Naive thymus-derived CD4-positive, alpha-beta T cell (primary cell): ENCODE measurements around the gene SORCS2. TPM values are rescaled to one million over a fixed set of nuclear protein-coding genes. Genes with fewer than 3 reads are reported as not detected.

Experiments used
- ATAC-seq: fragments of 150-1000 bp; cut with Tn5 transposase; 2 replicates; pipeline ENCODE4 v1.10.0; 2021; ENCODE audit warnings: mild to moderate bottlenecking, moderate library complexity
- CTCF ChIA-PET: fragments of 350-600 bp; sonication (Branson Sonifier 250); formaldehyde crosslinking; loops from one replicate; lab custom pipeline; 2021; ENCODE audit warnings: antibody characterized with exemption; lab: Charles Lee
- POLR2A ChIA-PET: fragments of 350-600 bp; sonication (Branson Sonifier 250); formaldehyde crosslinking; loops from one replicate; lab custom pipeline; 2021; ENCODE audit warnings: antibody characterized with exemption, inconsistent platforms; lab: Charles Lee
- DNase-seq, 9 donors: peaks; one replicate each; pipeline versions ENCODE4 v3.0.0 to v3.0.0-alpha.2; 2020 to 2022; ENCODE audit warnings: mixed read lengths in 1 of 9
- H3K27ac ChIP-seq: one replicate; pipeline ENCODE4 v1.7.0; 2013; ENCODE audit warnings: mild to moderate bottlenecking, low read depth, low read length, moderate library complexity
- H3K27me3 ChIP-seq, 2 donors: one replicate each; pipeline ENCODE4 v1.7.0; 2013; ENCODE audit warnings: low read length in 2 of 2, mild to moderate bottlenecking in 2 of 2, moderate library complexity in 2 of 2; ENCODE audit not compliant: control insufficient read depth in 2 of 2, insufficient read depth in 2 of 2
- H3K36me3 ChIP-seq, 3 experiments: 1 replicate in 2 of 3; 2 replicates in 1 of 3; pipeline ENCODE4 v1.7.0; 2013; ENCODE audit warnings: low read length in 3 of 3, mild to moderate bottlenecking in 3 of 3, moderate library complexity in 1 of 3; ENCODE audit not compliant: insufficient read depth in 3 of 3, control insufficient read depth in 2 of 3
- H3K4me1 ChIP-seq, 2 donors: one replicate each; pipeline ENCODE4 v1.7.0; 2013; ENCODE audit warnings: low read length in 2 of 2, mild to moderate bottlenecking in 2 of 2, moderate library complexity in 1 of 2; ENCODE audit not compliant: control insufficient read depth in 2 of 2, insufficient read depth in 2 of 2
- H3K4me3 ChIP-seq: 2 replicates; pipeline ENCODE4 v1.7.0; 2013; ENCODE audit warnings: mild to moderate bottlenecking, low read length
- H3K9me3 ChIP-seq, 3 experiments: 1 replicate in 2 of 3; 2 replicates in 1 of 3; pipeline ENCODE4 v1.7.0; 2013; ENCODE audit warnings: low read length in 3 of 3; ENCODE audit not compliant: control insufficient read depth in 2 of 3
- H3K27ac Mint-ChIP-seq, 9 donors: one replicate each; pipeline ENCODE4 v1.8.0; 2020 to 2022; ENCODE audit warnings: mixed read lengths in 9 of 9, mild to moderate bottlenecking in 8 of 9, moderate library complexity in 5 of 9, inconsistent platforms in 2 of 9
- H3K27me3 Mint-ChIP-seq, 5 donors: one replicate each; pipeline ENCODE4 v1.8.0; 2021 to 2022; ENCODE audit warnings: mixed read lengths in 5 of 5, mild to moderate bottlenecking in 1 of 5
- H3K36me3 Mint-ChIP-seq, 5 donors: one replicate each; pipeline ENCODE4 v1.8.0; 2020 to 2022; ENCODE audit warnings: mixed read lengths in 5 of 5, mild to moderate bottlenecking in 3 of 5, inconsistent platforms in 1 of 5
- H3K4me1 Mint-ChIP-seq, 7 donors: one replicate each; pipeline ENCODE4 v1.8.0; 2020 to 2022; ENCODE audit warnings: mixed read lengths in 7 of 7, mild to moderate bottlenecking in 3 of 7, inconsistent platforms in 1 of 7
- H3K4me3 Mint-ChIP-seq, 10 donors: one replicate each; pipeline ENCODE4 v1.8.0; 2020 to 2022; ENCODE audit warnings: mild to moderate bottlenecking in 10 of 10, mixed read lengths in 10 of 10, moderate library complexity in 6 of 10, inconsistent platforms in 2 of 10
- H3K9me3 Mint-ChIP-seq, 11 donors: one replicate each; pipeline ENCODE4 v1.8.0; 2020 to 2022; ENCODE audit warnings: mixed read lengths in 11 of 11, mild to moderate bottlenecking in 4 of 11, inconsistent platforms in 1 of 11, moderate library complexity in 1 of 11
- intact Hi-C, 2 donors: fragments of 100-400 bp; cut with micrococcal nuclease; formaldehyde crosslinking; loops; one replicate each; pipeline ENCODE4 v1.15.1; 2023
- polyA plus RNA-seq, 2 donors: library from polyadenylated mRNA; unstranded; fragments of 300-500 nt; fragmentation: Illumina TruSeq; gene quantifications; one replicate each; pipeline ENCODE4 v1.2.3, GENCODE V29; 2021
- total RNA-seq, 6 experiments: library from RNA in 5 of 6; stranded (reverse) in 5 of 6; gene quantifications; 1 replicate in 5 of 6; 2 replicates in 1 of 6; pipeline ENCODE4 v1.2.3 and lab custom pipeline; 2021 to 2026

The SORCS2 gene
- total and polyA plus RNA-seq, 7 experiments from 2014 or later = 0.10 TPM; not detected in 6

DNA sequence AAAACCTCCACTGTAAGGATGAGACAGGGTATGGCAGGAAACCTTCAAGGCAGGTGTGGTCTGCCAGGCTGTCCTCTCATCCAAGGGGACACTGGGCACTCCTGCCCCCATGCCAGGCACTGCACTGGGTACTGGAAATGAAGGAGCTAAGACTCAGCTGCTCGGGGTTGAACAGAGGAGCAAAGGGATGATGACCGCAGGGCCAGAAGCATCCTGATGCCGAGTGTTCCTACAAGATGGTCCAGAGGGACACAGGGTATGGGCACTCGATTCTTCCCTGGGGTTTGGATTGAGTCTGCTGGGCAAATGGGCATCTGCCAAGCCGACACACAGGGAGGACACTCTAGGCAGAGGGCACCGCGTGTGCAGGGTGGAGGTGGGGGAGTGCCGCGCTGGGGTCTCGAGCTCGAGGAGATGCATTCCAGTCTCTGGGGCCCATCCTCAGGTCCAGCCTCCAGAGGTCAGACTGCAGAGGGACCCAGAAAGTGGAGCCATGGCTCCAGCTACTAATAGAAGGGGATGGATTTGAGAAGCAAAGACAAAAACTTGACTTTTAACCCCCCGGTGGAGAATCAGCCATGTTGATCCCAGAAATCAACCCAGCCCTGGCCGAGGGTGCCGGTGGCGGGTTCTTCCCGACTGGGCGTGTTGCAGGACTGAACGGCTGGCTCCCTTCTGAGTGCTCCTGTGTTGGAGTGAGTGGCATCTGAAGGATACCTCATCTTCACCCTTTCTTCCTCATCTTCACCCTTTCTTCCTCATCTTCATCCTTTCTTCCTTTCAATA, 500.3 kb downstream of the SORCS2 start:
- ChIA-PET POLR2A (no interaction called here), CTCF (interaction anchor here (1.1 kb wide), 1 partner anchor 110 kb away, joined by 3 read pairs; no protein-coding TSS in a partner anchor)
- ATAC-seq = no peak
- no peak for DNase-seq
- no peak overlapping the region for H3K4me3 ChIP-seq
- H3K27ac ChIP-seq = no peak overlapping the region
- no peaks in the 10 kb centered on the region for H3K36me3 ChIP-seq
- H3K36me3 Mint-ChIP-seq = no peaks in the 10 kb centered on the region
- no peak overlapping the region for H3K4me3 Mint-ChIP-seq
- no peaks in the 10 kb centered on the region for H3K27me3 ChIP-seq
- no peaks in the 10 kb centered on the region for H3K9me3 ChIP-seq
- peaks cover 0 to 2% (median 0%) of the 10 kb centered on the region in 11 donors for H3K9me3 Mint-ChIP-seq
- H3K27me3 Mint-ChIP-seq = peaks cover 0 to 7% (median 0%) of the 10 kb centered on the region in 5 donors
- H3K4me1 ChIP-seq = no peaks in the 10 kb centered on the region
- no peak overlapping the region for H3K27ac Mint-ChIP-seq
- intact Hi-C loops = no loop called here
- peaks cover 0 to 3% (median 0%) of the 10 kb centered on the region in 7 donors for H3K4me1 Mint-ChIP-seq

DNA sequence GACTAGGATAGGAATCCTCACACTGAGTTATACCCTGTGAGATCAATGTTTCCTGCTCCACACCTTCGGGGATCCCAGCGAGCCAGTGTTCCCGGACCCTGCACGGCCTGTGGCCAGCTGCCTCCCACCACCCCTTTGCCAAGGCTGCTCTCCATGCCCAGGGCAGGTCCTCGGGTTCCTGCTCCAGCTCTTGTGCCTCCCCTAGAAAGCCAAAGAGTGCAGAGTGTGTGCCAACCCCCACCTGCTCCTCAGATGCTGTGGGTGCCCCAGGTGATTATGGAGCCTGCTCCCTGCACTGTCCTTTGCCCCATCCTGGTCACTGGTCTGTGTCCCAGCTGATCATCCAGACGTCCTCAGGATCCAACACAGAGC, 500.9 kb downstream of the SORCS2 start:
- H3K36me3 Mint-ChIP-seq = no peaks in the 10 kb centered on the region
- CTCF ChIA-PET = interaction anchor here (1.1 kb wide), 1 partner anchor 110 kb away, joined by 3 read pairs; no protein-coding TSS in a partner anchor
- intact Hi-C loops = no loop called here
- no peak overlapping the region for H3K4me3 Mint-ChIP-seq
- no peak overlapping the region for H3K27ac Mint-ChIP-seq
- peaks cover 0 to 2% (median 0%) of the 10 kb centered on the region in 11 donors for H3K9me3 Mint-ChIP-seq
- peaks cover 0 to 3% (median 0%) of the 10 kb centered on the region in 7 donors for H3K4me1 Mint-ChIP-seq
- no peaks in the 10 kb centered on the region for H3K4me1 ChIP-seq
- H3K4me3 ChIP-seq = no peak overlapping the region
- peaks cover 0 to 13% (median 2%) of the 10 kb centered on the region in 5 donors for H3K27me3 Mint-ChIP-seq
- POLR2A ChIA-PET = no interaction called here
- H3K27ac ChIP-seq = no peak overlapping the region
- H3K36me3 ChIP-seq = no peaks in the 10 kb centered on the region
- H3K27me3 ChIP-seq = no peaks in the 10 kb centered on the region
- H3K9me3 ChIP-seq = no peaks in the 10 kb centered on the region
- no peak for DNase-seq
- no peak for ATAC-seq

DNA sequence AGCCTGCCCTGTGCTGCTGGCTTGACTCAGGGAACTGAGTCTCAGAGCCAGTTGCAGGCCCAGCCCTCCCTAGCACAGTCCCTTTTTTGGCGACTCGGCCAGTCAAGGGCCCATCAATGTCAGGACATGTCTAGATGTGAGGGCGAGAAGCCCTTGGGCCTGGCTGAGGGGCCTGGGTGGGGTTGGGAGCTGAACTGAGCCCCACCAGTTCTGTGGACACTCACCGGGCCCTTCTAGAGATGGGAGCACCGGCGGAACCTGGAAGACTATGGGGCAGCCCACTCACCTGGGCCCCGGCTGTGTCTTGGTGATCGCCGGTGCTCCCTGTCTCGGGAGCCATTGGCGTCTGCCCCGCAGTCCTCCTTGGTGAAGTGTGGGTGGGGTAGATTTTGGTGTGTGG, 501.4 kb downstream of the SORCS2 start:
- H3K27me3 ChIP-seq = no peaks in the 10 kb centered on the region
- ATAC-seq (no peak), DNase-seq (no peak)
- no peaks in the 10 kb centered on the region for H3K36me3 ChIP-seq
- peaks cover 0 to 2% (median 0%) of the 10 kb centered on the region in 11 donors for H3K9me3 Mint-ChIP-seq
- no peaks in the 10 kb centered on the region for H3K4me1 ChIP-seq
- H3K4me1 Mint-ChIP-seq = peaks cover 0 to 3% (median 0%) of the 10 kb centered on the region in 7 donors
- intact Hi-C loops = no loop called here
- CTCF ChIA-PET = interaction anchor here (1.1 kb wide), 1 partner anchor 109 kb away, joined by 3 read pairs; no protein-coding TSS in a partner anchor
- peaks cover 0 to 18% (median 7%) of the 10 kb centered on the region in 5 donors for H3K27me3 Mint-ChIP-seq
- POLR2A ChIA-PET = no interaction called here
- no peak overlapping the region for H3K27ac Mint-ChIP-seq
- H3K36me3 Mint-ChIP-seq = no peaks in the 10 kb centered on the region
- no peak overlapping the region for H3K4me3 ChIP-seq
- no peaks in the 10 kb centered on the region for H3K9me3 ChIP-seq
- no peak overlapping the region for H3K4me3 Mint-ChIP-seq
- H3K27ac ChIP-seq = no peak overlapping the region

DNA sequence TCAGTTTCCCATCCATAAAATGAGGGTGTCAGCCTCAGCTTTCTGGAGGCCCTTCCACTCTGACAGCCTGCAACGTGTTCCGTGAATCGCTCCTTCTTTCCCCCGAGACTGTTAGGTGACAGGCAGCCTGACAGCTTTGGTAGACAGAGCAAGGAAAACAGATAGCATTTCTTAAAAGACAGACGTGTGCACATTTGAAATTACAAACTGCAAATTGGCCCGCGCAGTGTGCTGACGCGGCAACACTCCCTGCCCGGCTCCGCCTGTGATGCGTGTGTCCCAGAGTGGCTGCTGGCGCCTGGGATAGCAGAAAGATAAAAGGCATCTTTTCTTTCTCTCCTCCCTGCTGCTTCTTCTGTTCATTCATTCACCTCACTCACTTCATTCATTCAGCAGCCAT, 502.0 kb downstream of the SORCS2 start:
- Mint-ChIP-seq H3K4me3 (no peak overlapping the region), H3K4me1 (peaks cover 0 to 3% (median 0%) of the 10 kb centered on the region in 7 donors), H3K27ac (no peak overlapping the region), H3K9me3 (peaks cover 0 to 2% (median 0%) of the 10 kb centered on the region in 11 donors), H3K36me3 (no peaks in the 10 kb centered on the region), H3K27me3 (peaks cover 0 to 19% (median 9%) of the 10 kb centered on the region in 5 donors)
- POLR2A ChIA-PET = no interaction called here
- no peaks in the 10 kb centered on the region for H3K27me3 ChIP-seq
- H3K36me3 ChIP-seq = no peaks in the 10 kb centered on the region
- CTCF ChIA-PET = no interaction called here
- intact Hi-C loops = no loop called here
- no peak for DNase-seq
- no peak for ATAC-seq
- no peaks in the 10 kb centered on the region for H3K4me1 ChIP-seq
- H3K4me3 ChIP-seq = no peak overlapping the region
- H3K27ac ChIP-seq = no peak overlapping the region
- no peaks in the 10 kb centered on the region for H3K9me3 ChIP-seq

DNA sequence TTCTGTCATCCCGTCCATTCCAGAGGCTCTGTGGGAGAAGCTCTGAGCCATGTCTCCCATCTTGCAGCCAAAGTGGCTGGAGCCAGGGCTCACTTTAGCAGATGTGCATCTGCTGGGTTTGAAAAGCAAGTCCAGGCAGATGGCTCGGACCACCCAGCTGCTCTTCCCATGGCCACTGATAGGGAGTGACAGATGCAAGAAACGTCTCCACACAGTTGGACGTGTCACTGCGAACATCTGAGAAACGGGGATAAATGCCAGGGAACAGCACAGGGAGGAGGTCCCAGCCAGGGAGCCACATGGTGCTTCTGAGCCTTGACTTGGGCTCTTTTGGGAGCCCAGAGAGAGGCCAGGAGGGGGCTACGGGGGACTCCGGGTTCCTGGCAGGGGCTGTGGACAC, 505.0 kb downstream of the SORCS2 start:
- no peaks in the 10 kb centered on the region for H3K4me1 ChIP-seq
- H3K4me1 Mint-ChIP-seq = peaks cover 0 to 4% (median 0%) of the 10 kb centered on the region in 7 donors
- DNase-seq = no peak
- POLR2A ChIA-PET = no interaction called here
- H3K27ac ChIP-seq = no peak overlapping the region
- no peaks in the 10 kb centered on the region for H3K9me3 ChIP-seq
- H3K4me3 Mint-ChIP-seq = no peak overlapping the region
- peaks cover 0 to 2% (median 0%) of the 10 kb centered on the region in 11 donors for H3K9me3 Mint-ChIP-seq
- H3K27ac Mint-ChIP-seq = peak overlapping the region in 1 of 9 donors; percentile 17
- H3K36me3 ChIP-seq = no peaks in the 10 kb centered on the region
- H3K36me3 Mint-ChIP-seq = no peaks in the 10 kb centered on the region
- no peak for ATAC-seq
- no peaks in the 10 kb centered on the region for H3K27me3 ChIP-seq
- intact Hi-C loops = no loop called here
- CTCF ChIA-PET = no interaction called here
- H3K4me3 ChIP-seq = no peak overlapping the region
- peaks cover 2 to 33% (median 15%) of the 10 kb centered on the region in 5 donors for H3K27me3 Mint-ChIP-seq

DNA sequence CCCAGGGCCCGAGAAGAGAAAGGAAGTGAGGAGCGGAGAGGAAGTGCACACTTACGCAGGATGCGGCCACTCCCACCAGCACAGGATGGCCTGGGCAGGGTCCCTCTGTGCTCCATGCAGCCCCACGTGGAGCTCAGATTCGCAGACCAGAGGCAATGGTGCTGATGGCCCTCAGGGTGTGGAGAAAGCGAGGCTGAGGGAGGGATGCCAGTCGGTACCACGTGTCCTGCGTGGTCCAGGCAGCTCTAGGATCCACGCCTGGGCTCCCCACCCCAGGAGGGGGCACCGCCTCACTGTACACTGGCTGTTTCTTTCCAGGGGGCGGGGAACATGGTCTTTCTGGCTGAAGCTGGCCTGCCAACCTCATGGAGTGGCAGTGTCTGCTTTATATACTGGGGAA, 505.5 kb downstream of the SORCS2 start:
- POLR2A ChIA-PET = no interaction called here
- no peak overlapping the region for H3K4me3 Mint-ChIP-seq
- CTCF ChIA-PET = no interaction called here
- intact Hi-C loops = no loop called here
- Histone ChIP-seq H3K36me3 (no peaks in the 10 kb centered on the region), H3K27me3 (no peaks in the 10 kb centered on the region), H3K4me1 (no peaks in the 10 kb centered on the region), H3K9me3 (no peaks in the 10 kb centered on the region), H3K4me3 (no peak overlapping the region), H3K27ac (no peak overlapping the region)
- H3K27me3 Mint-ChIP-seq = peaks cover 2 to 33% (median 15%) of the 10 kb centered on the region in 5 donors
- H3K9me3 Mint-ChIP-seq = peaks cover 0 to 2% (median 0%) of the 10 kb centered on the region in 11 donors
- ATAC-seq = no peak
- no peak for DNase-seq
- peaks cover 0 to 4% (median 0%) of the 10 kb centered on the region in 7 donors for H3K4me1 Mint-ChIP-seq
- no peak overlapping the region for H3K27ac Mint-ChIP-seq
- H3K36me3 Mint-ChIP-seq = no peaks in the 10 kb centered on the region
